Urinary bladder (tissue), 4 donors: Measurements from ENCODE around the gene CCM2L. TPM values are rescaled to one million over a fixed set of nuclear protein-coding genes. Genes with fewer than 3 reads are reported as not detected.

Source experiments
- DNase-seq: peaks from one replicate; pipeline ENCODE4 v3.0.0-alpha.2; 2015; ENCODE audit errors: extremely low spot score
- H3K27ac ChIP-seq: one replicate; pipeline ENCODE4 v1.5.1; 2013; ENCODE audit warnings: low read depth, mild to moderate bottlenecking, moderate library complexity
- H3K36me3 ChIP-seq: one replicate; pipeline ENCODE4 v1.6.1; 2013; ENCODE audit warnings: mild to moderate bottlenecking, moderate library complexity; ENCODE audit not compliant: insufficient read depth
- H3K4me1 ChIP-seq: one replicate; pipeline ENCODE4 v1.6.1; 2013; ENCODE audit warnings: mild to moderate bottlenecking, moderate library complexity; ENCODE audit not compliant: insufficient read depth
- H3K4me3 ChIP-seq: one replicate; pipeline ENCODE4 v1.5.1; 2013; ENCODE audit warnings: low read depth, low read length
- WGBS: extraction: QIAGEN DNeasy Blood & Tissue Kit; methylation state at CpG from one replicate; pipeline ENCODE4 v1.1.7; 2013; 5-methylcytosine and 5-hydroxymethylcytosine counted together
- polyA plus RNA-seq: library from polyadenylated mRNA; stranded (reverse); fragments of 200-250 nt; gene quantifications from one replicate; pipeline ENCODE4 v1.2.3, GENCODE V29; 2013
- total RNA-seq: library from RNA; depleted of rRNA; stranded (reverse); fragments of >200 nt; gene quantifications from one replicate; pipeline ENCODE4 v1.2.3, GENCODE V29; 2014
- donor health status: healthy with polysubstance abuse.
- donor health status: healthy.

Gene CCM2L
- total and polyA plus RNA-seq, 2 donors, result 5.8 to 9.3 TPM

- no peak overlapping the region for H3K27ac ChIP-seq
- no peaks in the 10 kb centered on the region for H3K36me3 ChIP-seq
- H3K4me3 ChIP-seq, result no peak overlapping the region
- H3K4me1 ChIP-seq, result no peaks in the 10 kb centered on the region
- WGBS, result 64% methylated on average over 2 of the region's 2 CpGs
- no peak for DNase-seq
These were observed 28.5 kb upstream of the CCM2L start for GRCh38 chr20:31981784-31982183.

DNA sequence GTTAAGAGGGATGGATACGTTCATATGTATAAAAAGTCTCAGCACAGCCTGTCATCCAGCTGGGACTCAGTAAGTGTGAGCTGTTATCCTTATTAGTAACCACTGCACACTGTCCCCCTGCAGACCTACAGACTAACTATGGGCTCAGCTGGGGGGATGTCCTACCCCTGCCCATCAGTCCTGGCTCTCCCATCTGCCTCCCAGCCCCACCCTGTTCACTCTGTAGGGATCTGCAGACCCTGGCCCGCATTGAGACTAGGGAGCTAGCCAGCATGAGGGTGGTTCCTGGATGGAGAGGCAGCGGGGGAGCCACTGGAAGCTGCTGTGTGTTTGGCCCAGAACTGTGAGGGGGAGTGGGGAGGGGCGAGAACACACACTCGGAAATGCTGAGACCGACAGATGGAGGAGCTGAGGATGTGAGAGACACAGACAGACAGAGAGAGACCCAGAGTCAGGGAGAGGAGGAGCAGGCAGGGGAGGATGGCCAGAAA is 25.2 kb upstream of the CCM2L start:
- WGBS, result 23% methylated on average over 6 of the region's 6 CpGs
- H3K36me3 ChIP-seq, result no peaks in the 10 kb centered on the region
- DNase-seq, result no peak
- H3K4me3 ChIP-seq, result no peak overlapping the region
- H3K27ac ChIP-seq, result no peak overlapping the region
- H3K4me1 ChIP-seq, result no peaks in the 10 kb centered on the region

DNA sequence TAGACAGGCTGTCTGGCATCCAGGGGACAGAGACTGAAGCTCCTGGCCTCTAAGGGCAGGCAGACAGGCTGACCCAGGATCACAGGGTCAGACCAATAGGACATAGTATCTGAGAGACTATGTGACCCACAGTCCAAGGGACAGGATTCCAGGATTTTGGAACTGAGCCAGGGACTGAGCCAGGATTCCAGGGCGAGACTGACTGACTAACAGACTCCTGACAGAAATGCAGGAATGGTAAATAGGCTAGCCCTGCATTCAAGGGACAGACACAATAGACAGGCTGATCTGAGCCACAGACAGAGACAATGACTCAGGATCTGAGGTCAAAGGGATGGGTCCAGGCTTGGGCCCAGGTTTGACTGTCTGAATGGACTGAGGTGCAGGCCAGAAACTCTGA is 22.5 kb upstream of the CCM2L start:
- no peak overlapping the region for H3K27ac ChIP-seq
- H3K4me3 ChIP-seq, result no peak overlapping the region
- no peaks in the 10 kb centered on the region for H3K36me3 ChIP-seq
- no peaks in the 10 kb centered on the region for H3K4me1 ChIP-seq
- WGBS, result 44% methylated on average over 1 of the region's 1 CpG
- DNase-seq, result no peak

GRCh38 chr20:31988430-31989015 is 21.7 kb upstream of the CCM2L start:
- 79% methylated on average over 5 of the region's 5 CpGs for WGBS
- no peaks in the 10 kb centered on the region for H3K4me1 ChIP-seq
- DNase-seq, result no peak
- H3K4me3 ChIP-seq, result no peak overlapping the region
- no peak overlapping the region for H3K27ac ChIP-seq
- H3K36me3 ChIP-seq, result no peaks in the 10 kb centered on the region

GRCh38 chr20:31989030-31989645 is 21.1 kb upstream of the CCM2L start:
- Histone ChIP-seq H3K27ac (no peak overlapping the region), H3K36me3 (no peaks in the 10 kb centered on the region), H3K4me1 (no peaks in the 10 kb centered on the region), H3K4me3 (no peak overlapping the region)
- DNase-seq, result no peak
- 67% methylated on average over 8 of the region's 8 CpGs for WGBS

- no peak overlapping the region for H3K27ac ChIP-seq
- 55% methylated on average over 6 of the region's 6 CpGs for whole genome bisulfite sequencing
- no peak for DNase-seq
These were observed 19.4 kb upstream of the CCM2L start for GRCh38 chr20:31990641-31991338.

DNA sequence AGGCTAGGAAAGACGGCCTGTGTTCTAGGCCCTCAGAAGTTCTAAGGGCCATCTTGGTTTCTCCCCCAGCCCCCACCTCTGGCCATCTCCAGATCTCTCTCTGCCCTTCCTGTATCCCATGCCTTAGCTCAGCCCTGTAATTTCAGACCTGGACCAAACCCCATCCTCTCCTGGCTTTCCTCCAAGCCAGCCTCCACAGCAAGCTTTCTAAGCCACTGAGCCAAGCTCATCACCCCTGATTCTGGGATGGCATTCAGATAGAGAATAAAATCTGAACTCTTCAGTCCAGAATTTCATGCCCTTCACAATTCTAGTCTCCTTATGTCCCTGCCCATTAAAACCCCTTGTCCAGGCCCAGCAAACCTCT is 18.9 kb upstream of the CCM2L start:
- WGBS, result 67% methylated on average over 1 of the region's 1 CpG
- no peak overlapping the region for H3K27ac ChIP-seq
- no peaks in the 10 kb centered on the region for H3K4me1 ChIP-seq
- no peak for DNase-seq
- H3K36me3 ChIP-seq, result no peaks in the 10 kb centered on the region
- no peak overlapping the region for H3K4me3 ChIP-seq

More at GRCh38 chr20:31990641-31991338, 19.4 kb upstream of the CCM2L start:
- H3K4me3 ChIP-seq, result no peak overlapping the region
- no peaks in the 10 kb centered on the region for H3K36me3 ChIP-seq
- no peaks in the 10 kb centered on the region for H3K4me1 ChIP-seq

- H3K4me1 ChIP-seq, result no peaks in the 10 kb centered on the region
- no peaks in the 10 kb centered on the region for H3K36me3 ChIP-seq
- H3K27ac ChIP-seq, result no peak overlapping the region
- no peak for DNase-seq
- H3K4me3 ChIP-seq, result no peak overlapping the region
- 77% methylated on average over 2 of the region's 2 CpGs for WGBS
These were observed 18.2 kb upstream of the CCM2L start for GRCh38 chr20:31992086-31992485.

- Histone ChIP-seq H3K36me3 (no peaks in the 10 kb centered on the region), H3K4me1 (no peaks in the 10 kb centered on the region), H3K27ac (no peak overlapping the region), H3K4me3 (no peak overlapping the region)
- no peak for DNase-seq
- 96% methylated on average over 18 of the region's 18 CpGs for WGBS
These were observed 13.2 kb upstream of the CCM2L start for GRCh38 chr20:31996996-31997395.

DNA sequence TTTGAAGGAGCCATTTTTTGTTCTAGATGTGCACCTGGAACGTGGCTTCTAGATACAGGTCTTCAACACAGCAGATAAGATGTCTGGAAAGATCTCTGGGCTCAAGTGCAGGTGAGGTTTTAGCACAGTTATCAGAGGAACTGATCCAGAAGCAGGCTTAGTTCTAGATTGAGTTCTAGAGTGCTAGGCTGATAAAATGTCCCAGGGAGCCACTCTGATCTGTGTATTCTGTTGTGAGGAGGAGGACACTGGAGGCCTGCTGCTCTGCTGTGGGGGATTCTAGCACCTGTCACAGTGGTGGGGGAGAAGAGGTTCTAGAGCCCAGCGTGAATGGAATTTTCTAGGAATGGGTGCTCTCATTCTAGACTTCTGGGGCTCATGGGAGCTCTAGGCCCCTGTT is 12.0 kb upstream of the CCM2L start:
- DNase-seq, result no peak
- Histone ChIP-seq H3K4me1 (no peaks in the 10 kb centered on the region), H3K36me3 (no peaks in the 10 kb centered on the region), H3K4me3 (no peak overlapping the region), H3K27ac (no peak overlapping the region)
- WGBS, result 69% methylated on average over 2 of the region's 2 CpGs

DNA sequence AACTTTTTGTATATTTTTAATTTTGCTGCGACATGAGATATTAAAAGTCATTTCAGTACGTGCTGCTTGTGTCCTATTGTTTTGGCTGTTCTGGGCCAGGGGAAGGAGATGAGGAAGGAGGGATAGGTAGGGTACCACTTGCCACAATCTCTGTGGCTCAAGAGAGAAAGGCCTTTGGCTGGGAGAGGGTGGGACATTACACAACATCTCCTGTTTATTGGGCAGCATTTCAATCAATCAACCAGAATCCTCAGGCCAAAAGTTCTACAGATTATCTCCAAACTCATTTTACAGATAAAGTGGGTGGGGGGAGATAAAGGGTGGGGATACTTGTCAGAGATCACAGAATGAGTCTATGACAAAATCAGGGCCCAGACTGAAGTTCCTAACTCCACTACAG is 6.9 kb upstream of the CCM2L start:
- Histone ChIP-seq H3K36me3 (no peaks in the 10 kb centered on the region), H3K27ac (no peak overlapping the region), H3K4me3 (no peak overlapping the region), H3K4me1 (no peaks in the 10 kb centered on the region)
- 61% methylated on average over 2 of the region's 2 CpGs for WGBS
- no peak for DNase-seq

GRCh38 chr20:32004963-32005362 is 5.3 kb upstream of the CCM2L start:
- DNase-seq, result no peak
- Histone ChIP-seq H3K4me3 (no peak overlapping the region), H3K27ac (no peak overlapping the region), H3K4me1 (no peaks in the 10 kb centered on the region), H3K36me3 (no peaks in the 10 kb centered on the region)

DNA sequence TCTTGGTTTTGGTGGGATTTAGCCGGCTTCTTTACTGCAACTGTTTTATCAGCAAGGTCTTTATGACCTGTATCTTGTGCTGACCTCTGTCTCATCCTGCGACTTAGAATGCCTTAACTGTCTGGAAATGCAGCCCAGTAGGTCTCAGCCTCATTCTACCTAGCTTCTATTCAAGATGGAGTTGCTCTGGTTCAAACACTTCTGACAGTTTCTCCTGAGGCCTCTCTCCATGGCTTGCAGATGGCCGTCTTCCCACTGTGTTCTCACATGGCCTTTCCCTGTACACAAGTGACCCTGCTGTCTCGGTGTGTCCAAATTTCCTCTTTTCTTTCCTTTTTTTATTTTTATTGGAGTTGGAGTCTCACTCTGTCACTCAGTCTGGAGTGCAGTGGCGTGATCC is 4.2 kb upstream of the CCM2L start:
- 79% methylated on average over 5 of the region's 5 CpGs for WGBS
- Histone ChIP-seq H3K36me3 (no peaks in the 10 kb centered on the region), H3K27ac (no peak overlapping the region), H3K4me1 (no peaks in the 10 kb centered on the region), H3K4me3 (no peak overlapping the region)
- DNase-seq, result no peak
